HEK293 (cell line): Measurements from ENCODE around the gene LTC4S.

Source experiments
- CTCF ChIA-PET: fragments of 350-600 bp; formaldehyde crosslinking; extraction: SDS; loops from one replicate; lab custom pipeline; 2021; ENCODE audit warnings: antibody characterized with exemption; lab: Yijun Ruan, JAX
- POLR2A ChIA-PET: fragments of 300-600 bp; formaldehyde crosslinking; extraction: SDS; loops from one replicate; lab custom pipeline; 2020; ENCODE audit warnings: antibody characterized with exemption, inconsistent platforms; lab: Yijun Ruan, JAX
- H3K27ac ChIP-seq: fragments of 200-500 bp; sonication (Bioruptor generic); 2 replicates; pipeline ENCODE4 v1.5.1; 2014; ENCODE audit warnings: low read depth, low read length, control low read depth, inconsistent platforms; ENCODE audit errors: extremely low read depth
- H3K36me3 ChIP-seq, 2 experiments: fragments of 200-500 bp in 1 of 2; sonication (Bioruptor generic) in 1 of 2; 1 replicate in 1 of 2; 2 replicates in 1 of 2; pipeline ENCODE4 v1.5.1; 2014 to 2017; ENCODE audit warnings: inconsistent platforms in 2 of 2, low read length in 2 of 2; ENCODE audit not compliant: control insufficient read depth in 2 of 2, insufficient read depth in 1 of 2
- H3K4me1 ChIP-seq: fragments of 200-500 bp; sonication (Bioruptor generic); 2 replicates; pipeline ENCODE4 v1.5.1; 2014; ENCODE audit warnings: mild to moderate bottlenecking, low read length, inconsistent platforms; ENCODE audit not compliant: control insufficient read depth, insufficient read depth
- H3K4me3 ChIP-seq: 2 replicates; pipeline ENCODE4 v1.5.1; 2011; ENCODE audit warnings: low read depth, mild to moderate bottlenecking, control low read depth, low read length, moderate library complexity
- H3K9me3 ChIP-seq: fragments of 200-500 bp; sonication (Bioruptor generic); 2 replicates; pipeline ENCODE4 v1.5.1; 2014; ENCODE audit warnings: low read depth, low read length, inconsistent platforms; ENCODE audit not compliant: control insufficient read depth, insufficient read depth
- AEBP2 ChIP-seq: fragments of 450-650 bp; formaldehyde crosslinking; IDR thresholded peaks from 2 replicates; pipeline ENCODE4 v1.5.1; 2016; ENCODE audit warnings: missing biosample characterization, missing genetic modification characterization, borderline replicate concordance
- EGR2 ChIP-seq: fragments of 450-650 bp; formaldehyde crosslinking; IDR thresholded peaks from 2 replicates; pipeline ENCODE4 v1.5.1; 2016; ENCODE audit warnings: low read depth, missing biosample characterization, missing genetic modification characterization
- HIC1 ChIP-seq: fragments of 450-650 bp; formaldehyde crosslinking; IDR thresholded peaks from 2 replicates; pipeline ENCODE4 v1.5.1; 2016; ENCODE audit warnings: missing biosample characterization, missing genetic modification characterization
- KLF9 ChIP-seq: fragments of 450-650 bp; formaldehyde crosslinking; IDR thresholded peaks from 2 replicates; pipeline ENCODE4 v1.5.1; 2016; ENCODE audit warnings: missing biosample characterization, missing genetic modification characterization, low read depth
- PATZ1 ChIP-seq: fragments of 450-650 bp; formaldehyde crosslinking; IDR thresholded peaks from 2 replicates; pipeline ENCODE4 v1.5.1; 2016; ENCODE audit warnings: missing biosample characterization, missing genetic modification characterization
- SCRT2 ChIP-seq: fragments of 450-650 bp; formaldehyde crosslinking; IDR thresholded peaks from 2 replicates; pipeline ENCODE4 v1.5.1; 2016; ENCODE audit warnings: missing biosample characterization, missing genetic modification characterization
- SP2 ChIP-seq: fragments of 450-650 bp; formaldehyde crosslinking; IDR thresholded peaks from 2 replicates; pipeline ENCODE4 v1.5.1; 2016; ENCODE audit warnings: missing biosample characterization, missing genetic modification characterization
- ZBTB20 ChIP-seq: fragments of 450-650 bp; formaldehyde crosslinking; IDR thresholded peaks from 2 replicates; pipeline ENCODE4 v1.5.1; 2016; ENCODE audit warnings: missing biosample characterization, missing genetic modification characterization
- ZNF132 ChIP-seq: fragments of 450-650 bp; formaldehyde crosslinking; IDR thresholded peaks from 2 replicates; pipeline ENCODE4 v1.5.1; 2017; ENCODE audit warnings: missing biosample characterization, missing genetic modification characterization, borderline replicate concordance
- ZNF133 ChIP-seq: fragments of 450-650 bp; formaldehyde crosslinking; IDR thresholded peaks from 2 replicates; pipeline ENCODE4 v1.5.1; 2016; ENCODE audit warnings: missing biosample characterization, missing genetic modification characterization
- ZNF146 ChIP-seq: fragments of 450-650 bp; formaldehyde crosslinking; IDR thresholded peaks from 2 replicates; pipeline ENCODE4 v1.5.1; 2016; ENCODE audit warnings: missing biosample characterization, missing genetic modification characterization
- ZNF16 ChIP-seq: fragments of 450-650 bp; formaldehyde crosslinking; IDR thresholded peaks from 2 replicates; pipeline ENCODE4 v1.5.1; 2016; ENCODE audit warnings: low read depth, missing biosample characterization, missing genetic modification characterization
- ZNF19 ChIP-seq: fragments of 450-650 bp; formaldehyde crosslinking; IDR thresholded peaks from 2 replicates; pipeline ENCODE4; 2016; ENCODE audit warnings: missing biosample characterization, missing genetic modification characterization, low read depth
- ZNF2 ChIP-seq: fragments of 450-650 bp; formaldehyde crosslinking; IDR thresholded peaks from 2 replicates; pipeline ENCODE4 v1.5.1; 2016; ENCODE audit warnings: missing biosample characterization, missing genetic modification characterization
- ZNF202 ChIP-seq: fragments of 450-650 bp; formaldehyde crosslinking; IDR thresholded peaks from 2 replicates; pipeline ENCODE4 v1.5.1; 2016; ENCODE audit warnings: missing biosample characterization, missing genetic modification characterization, borderline replicate concordance
- ZNF600 ChIP-seq: fragments of 450-650 bp; formaldehyde crosslinking; IDR thresholded peaks from 2 replicates; pipeline ENCODE4 v1.5.1; 2016; ENCODE audit warnings: missing biosample characterization, missing genetic modification characterization
- ZNF658 ChIP-seq: fragments of 450-650 bp; formaldehyde crosslinking; IDR thresholded peaks from 2 replicates; pipeline ENCODE4; 2016; ENCODE audit warnings: missing biosample characterization, missing genetic modification characterization
- ZNF660 ChIP-seq: fragments of 450-650 bp; IDR thresholded peaks from 2 replicates; pipeline ENCODE4 v1.5.1; 2018; ENCODE audit warnings: missing biosample characterization, mild to moderate bottlenecking, missing genetic modification characterization
- TF ChIP-seq, protein P1 (sequence below): fragments of 450-650 bp; formaldehyde crosslinking; IDR thresholded peaks from 2 replicates; pipeline ENCODE4 v1.5.1; 2017; ENCODE audit warnings: missing biosample characterization, missing genetic modification characterization
- TF ChIP-seq, protein P2 (sequence below): fragments of 450-650 bp; formaldehyde crosslinking; IDR thresholded peaks from 2 replicates; pipeline ENCODE4 v1.5.1; 2016; ENCODE audit warnings: missing biosample characterization, missing genetic modification characterization
- TF ChIP-seq, protein P3 (sequence below): fragments of 450-650 bp; formaldehyde crosslinking; IDR thresholded peaks from 2 replicates; pipeline ENCODE4 v1.5.1; 2016; ENCODE audit warnings: missing biosample characterization, missing genetic modification characterization

LTC4S gene

DNA sequence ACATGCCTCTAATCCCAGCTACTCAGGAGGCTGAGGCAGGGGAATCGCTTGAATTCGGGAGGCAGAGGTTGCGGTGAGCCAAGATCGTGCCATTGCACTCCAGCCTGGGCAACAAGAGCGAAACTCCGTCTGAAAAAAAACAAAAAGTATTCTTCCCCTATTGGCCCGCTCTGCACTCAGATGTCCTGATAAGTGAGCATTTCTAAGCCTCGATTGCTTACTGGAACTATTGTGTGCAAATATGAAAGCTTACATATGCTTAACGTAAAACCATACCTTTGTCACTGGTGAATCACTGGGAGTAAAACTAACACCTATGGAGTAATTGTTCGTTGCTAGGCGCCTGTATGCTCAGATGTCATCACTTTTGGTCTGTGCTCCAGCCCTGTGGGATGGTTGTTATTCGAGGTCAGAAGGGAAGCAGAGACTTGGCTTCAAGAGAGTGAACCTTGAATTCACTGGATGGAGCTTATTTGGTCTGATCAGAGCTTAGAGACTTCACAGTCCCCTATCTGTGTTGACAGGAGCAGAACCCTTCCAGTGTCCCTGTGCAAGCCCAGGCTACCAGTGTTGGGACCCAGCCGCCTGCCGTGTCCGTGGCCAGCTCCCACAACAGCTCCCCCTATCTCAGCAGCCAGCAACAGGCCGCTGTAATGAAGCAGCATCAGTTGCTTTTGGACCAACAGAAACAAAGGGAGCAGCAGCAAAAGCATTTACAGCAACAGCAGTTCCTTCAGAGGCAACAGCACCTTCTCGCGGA, 25.3 kb upstream of the LTC4S start:
- no peak overlapping the region for H3K4me3 ChIP-seq
- peaks cover 1% of the 10 kb centered on the region; the same call in 1 of the 2 replicates for H3K4me1 ChIP-seq
- TF ChIP-seq SCRT2 (tag by site-specific recombination) = 0 out of 2 replicates have a peak, but pooled peaks have one; percentile 27
- TF ChIP-seq ZNF146 = no peak
- TF ChIP-seq, all 188 proteins: peak for 1
- ChIA-PET CTCF (interaction anchor here (1.2 to 1.3 kb wide), 2 partner anchors 32 to 38 kb away, joined by 3 to 5 read pairs; no protein-coding TSS in a partner anchor), POLR2A (no interaction called here)
- Histone ChIP-seq H3K9me3 (no peaks in the 10 kb centered on the region), H3K36me3 (peaks cover 27 to 85% of the 10 kb centered on the region in 2 experiments), H3K27ac (no peak overlapping the region)

- H3K4me1 ChIP-seq = no peaks in the 10 kb centered on the region
- H3K36me3 ChIP-seq = peaks cover 27 to 92% of the 10 kb centered on the region in 2 experiments
- H3K27ac ChIP-seq = no peak overlapping the region
- CTCF ChIA-PET = interaction anchor here (0.6 kb wide), 1 partner anchor 202 kb away, joined by 4 read pairs; no protein-coding TSS in a partner anchor
- POLR2A ChIA-PET = interaction anchor here (0.6 kb wide), 1 partner anchor 91 kb away, joined by 9 read pairs; no protein-coding TSS in a partner anchor
- H3K9me3 ChIP-seq = no peaks in the 10 kb centered on the region
- no peak overlapping the region for H3K4me3 ChIP-seq
- no peak for TF ChIP-seq SP2
- no peak for TF ChIP-seq ZNF658 (tag by site-specific recombination)
- TF ChIP-seq ZNF202 (tag by site-specific recombination) = no peak
- TF ChIP-seq, protein P1, sequence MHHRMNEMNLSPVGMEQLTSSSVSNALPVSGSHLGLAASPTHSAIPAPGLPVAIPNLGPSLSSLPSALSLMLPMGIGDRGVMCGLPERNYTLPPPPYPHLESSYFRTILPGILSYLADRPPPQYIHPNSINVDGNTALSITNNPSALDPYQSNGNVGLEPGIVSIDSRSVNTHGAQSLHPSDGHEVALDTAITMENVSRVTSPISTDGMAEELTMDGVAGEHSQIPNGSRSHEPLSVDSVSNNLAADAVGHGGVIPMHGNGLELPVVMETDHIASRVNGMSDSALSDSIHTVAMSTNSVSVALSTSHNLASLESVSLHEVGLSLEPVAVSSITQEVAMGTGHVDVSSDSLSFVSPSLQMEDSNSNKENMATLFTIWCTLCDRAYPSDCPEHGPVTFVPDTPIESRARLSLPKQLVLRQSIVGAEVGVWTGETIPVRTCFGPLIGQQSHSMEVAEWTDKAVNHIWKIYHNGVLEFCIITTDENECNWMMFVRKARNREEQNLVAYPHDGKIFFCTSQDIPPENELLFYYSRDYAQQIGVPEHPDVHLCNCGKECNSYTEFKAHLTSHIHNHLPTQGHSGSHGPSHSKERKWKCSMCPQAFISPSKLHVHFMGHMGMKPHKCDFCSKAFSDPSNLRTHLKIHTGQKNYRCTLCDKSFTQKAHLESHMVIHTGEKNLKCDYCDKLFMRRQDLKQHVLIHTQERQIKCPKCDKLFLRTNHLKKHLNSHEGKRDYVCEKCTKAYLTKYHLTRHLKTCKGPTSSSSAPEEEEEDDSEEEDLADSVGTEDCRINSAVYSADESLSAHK = no peak
- TF ChIP-seq, protein P2, sequence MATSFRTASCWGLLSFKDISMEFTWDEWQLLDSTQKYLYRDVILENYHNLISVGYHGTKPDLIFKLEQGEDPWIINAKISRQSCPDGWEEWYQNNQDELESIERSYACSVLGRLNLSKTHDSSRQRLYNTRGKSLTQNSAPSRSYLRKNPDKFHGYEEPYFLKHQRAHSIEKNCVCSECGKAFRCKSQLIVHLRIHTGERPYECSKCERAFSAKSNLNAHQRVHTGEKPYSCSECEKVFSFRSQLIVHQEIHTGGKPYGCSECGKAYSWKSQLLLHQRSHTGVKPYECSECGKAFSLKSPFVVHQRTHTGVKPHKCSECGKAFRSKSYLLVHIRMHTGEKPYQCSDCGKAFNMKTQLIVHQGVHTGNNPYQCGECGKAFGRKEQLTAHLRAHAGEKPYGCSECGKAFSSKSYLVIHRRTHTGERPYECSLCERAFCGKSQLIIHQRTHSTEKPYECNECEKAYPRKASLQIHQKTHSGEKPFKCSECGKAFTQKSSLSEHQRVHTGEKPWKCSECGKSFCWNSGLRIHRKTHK = no peak
- TF ChIP-seq ZNF132 (tag by site-specific recombination) = no peak
- TF ChIP-seq ZNF660 = no peak
- no peak for TF ChIP-seq EGR2 (tag by site-specific recombination)
- TF ChIP-seq, protein P3, sequence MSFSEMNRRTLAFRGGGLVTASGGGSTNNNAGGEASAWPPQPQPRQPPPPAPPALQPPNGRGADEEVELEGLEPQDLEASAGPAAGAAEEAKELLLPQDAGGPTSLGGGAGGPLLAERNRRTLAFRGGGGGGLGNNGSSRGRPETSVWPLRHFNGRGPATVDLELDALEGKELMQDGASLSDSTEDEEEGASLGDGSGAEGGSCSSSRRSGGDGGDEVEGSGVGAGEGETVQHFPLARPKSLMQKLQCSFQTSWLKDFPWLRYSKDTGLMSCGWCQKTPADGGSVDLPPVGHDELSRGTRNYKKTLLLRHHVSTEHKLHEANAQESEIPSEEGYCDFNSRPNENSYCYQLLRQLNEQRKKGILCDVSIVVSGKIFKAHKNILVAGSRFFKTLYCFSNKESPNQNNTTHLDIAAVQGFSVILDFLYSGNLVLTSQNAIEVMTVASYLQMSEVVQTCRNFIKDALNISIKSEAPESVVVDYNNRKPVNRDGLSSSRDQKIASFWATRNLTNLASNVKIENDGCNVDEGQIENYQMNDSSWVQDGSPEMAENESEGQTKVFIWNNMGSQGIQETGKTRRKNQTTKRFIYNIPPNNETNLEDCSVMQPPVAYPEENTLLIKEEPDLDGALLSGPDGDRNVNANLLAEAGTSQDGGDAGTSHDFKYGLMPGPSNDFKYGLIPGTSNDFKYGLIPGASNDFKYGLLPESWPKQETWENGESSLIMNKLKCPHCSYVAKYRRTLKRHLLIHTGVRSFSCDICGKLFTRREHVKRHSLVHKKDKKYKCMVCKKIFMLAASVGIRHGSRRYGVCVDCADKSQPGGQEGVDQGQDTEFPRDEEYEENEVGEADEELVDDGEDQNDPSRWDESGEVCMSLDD = no peak
- TF ChIP-seq ZNF133 (tag by site-specific recombination) = no peak
- TF ChIP-seq ZNF600 (tag by site-specific recombination) = no peak
- no peak for TF ChIP-seq ZNF19
- no peak for TF ChIP-seq ZNF2
- TF ChIP-seq ZNF16 = no peak
- no peak for TF ChIP-seq ZBTB20 (tag by site-specific recombination)
- TF ChIP-seq KLF9 (tag by site-specific recombination) = no peak
- TF ChIP-seq AEBP2 (tag by site-specific recombination) = no peak
- no peak for TF ChIP-seq HIC1
- TF ChIP-seq PATZ1 (tag by site-specific recombination) = no peak
Observed at GRCh38 chr5:179769271-179769670, 24.5 kb upstream of the LTC4S start.
